HG02884 (cell line): ENCODE measurements around the gene NT5DC3.
"Not testable (repeated sequence)": the region's sequence is repeated elsewhere in the genome, so short reads cannot be mapped to it uniquely, and the experiment has no call there.

Experiments
- ATAC-seq: cut with Tn5 transposase; IDR thresholded peaks from one replicate; pipeline ENCODE4 v1.9.1; 2021; ENCODE audit warnings: mild to moderate bottlenecking, moderate library complexity; ENCODE audit not compliant: unreplicated experiment

NT5DC3 gene

DNA sequence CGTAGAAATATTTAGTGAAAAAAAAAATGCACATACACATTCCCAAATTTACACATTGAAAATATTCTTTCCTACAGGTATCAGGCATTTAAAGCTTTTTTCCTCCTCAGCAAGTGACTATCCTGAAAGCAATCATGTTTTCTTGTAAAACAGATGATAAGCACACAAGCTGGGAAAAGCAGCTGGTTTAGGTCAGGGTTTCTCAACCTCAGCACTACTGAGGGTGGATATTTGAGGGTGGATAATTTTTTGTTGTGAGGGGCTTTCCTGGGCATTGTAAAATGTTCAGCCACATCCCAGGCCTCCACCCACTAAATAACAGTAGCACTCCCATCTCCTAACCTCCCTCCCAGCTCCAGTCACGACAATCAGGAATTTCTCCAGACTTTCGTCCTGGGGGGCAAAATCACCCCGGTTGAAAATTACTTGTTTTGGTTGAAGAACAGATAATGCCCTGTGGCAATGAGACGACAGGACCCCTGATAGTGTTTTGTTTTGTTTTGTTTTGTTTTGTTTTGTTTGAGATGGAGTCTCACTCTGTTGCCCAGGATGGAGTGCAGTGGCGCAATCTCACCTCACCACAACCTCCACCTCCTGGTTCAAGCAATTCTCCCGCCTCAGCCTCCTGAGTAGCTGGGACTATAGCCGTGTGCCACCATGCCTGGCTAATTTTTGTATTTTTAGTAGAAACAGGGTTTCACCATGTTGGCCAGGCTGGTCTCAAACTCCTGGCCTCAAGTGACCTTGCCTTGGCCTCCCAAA is 15.0 kb upstream of the NT5DC3 start:
- no peak for ATAC-seq

DNA sequence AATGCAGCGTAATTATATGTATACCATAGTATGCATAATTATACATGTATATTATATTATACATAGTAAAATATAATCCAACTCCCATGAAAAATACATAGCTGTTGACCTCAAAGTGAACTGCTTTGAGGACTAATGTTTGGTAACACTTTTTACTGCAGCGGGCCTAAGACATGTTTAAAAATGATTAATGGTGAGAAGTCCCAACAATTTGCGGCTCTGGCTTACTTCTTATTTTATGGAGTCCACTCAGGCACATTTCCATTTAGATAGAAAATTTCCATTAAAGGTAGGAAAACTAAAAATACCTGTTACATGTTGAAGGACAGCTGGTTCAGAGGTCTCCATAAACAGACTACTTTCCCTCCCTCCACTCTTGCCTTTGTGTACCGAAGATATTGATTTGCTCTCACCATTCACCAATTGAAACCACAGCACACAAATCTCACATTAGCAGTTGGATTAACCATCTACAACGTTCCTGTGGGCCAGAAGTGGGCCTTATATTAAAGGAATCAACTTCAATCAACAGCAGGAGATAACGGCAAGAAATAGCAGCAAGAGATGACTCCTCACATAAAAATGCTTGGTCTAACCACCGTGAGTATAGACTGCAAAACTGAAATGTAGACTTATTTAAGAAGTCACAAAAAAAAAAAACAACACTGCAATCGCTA is 14.1 kb upstream of the NT5DC3 start:
- ATAC-seq = no peak

DNA sequence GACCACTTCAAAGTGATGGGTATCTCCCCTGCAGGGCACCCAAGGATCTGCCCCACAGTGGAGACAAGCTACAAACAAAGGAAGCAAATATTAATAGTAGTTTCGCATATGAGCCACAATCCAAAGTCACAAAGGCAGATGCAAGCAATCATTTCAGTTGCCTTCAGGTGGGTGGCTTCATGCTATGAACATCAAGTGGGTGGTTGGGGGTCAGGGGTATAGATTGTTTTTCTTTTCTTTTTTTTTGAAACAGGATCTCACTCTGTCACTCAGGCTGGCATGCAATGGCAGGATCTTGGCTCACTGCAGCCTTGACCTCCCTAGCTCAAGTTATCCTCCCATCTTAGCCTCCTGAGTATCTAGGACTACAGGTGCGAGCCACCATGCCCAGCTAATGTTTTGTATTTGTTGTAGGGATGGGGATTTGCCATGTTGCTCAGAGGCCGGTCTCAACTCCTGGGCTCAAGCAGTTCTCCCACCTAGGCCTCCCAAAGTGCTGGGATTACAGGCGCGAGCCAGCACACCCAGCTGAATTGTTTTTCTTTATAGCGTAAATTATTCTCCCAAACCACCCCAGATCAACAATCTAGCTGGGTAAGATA is 13.4 kb upstream of the NT5DC3 start:
- no peak for ATAC-seq

DNA sequence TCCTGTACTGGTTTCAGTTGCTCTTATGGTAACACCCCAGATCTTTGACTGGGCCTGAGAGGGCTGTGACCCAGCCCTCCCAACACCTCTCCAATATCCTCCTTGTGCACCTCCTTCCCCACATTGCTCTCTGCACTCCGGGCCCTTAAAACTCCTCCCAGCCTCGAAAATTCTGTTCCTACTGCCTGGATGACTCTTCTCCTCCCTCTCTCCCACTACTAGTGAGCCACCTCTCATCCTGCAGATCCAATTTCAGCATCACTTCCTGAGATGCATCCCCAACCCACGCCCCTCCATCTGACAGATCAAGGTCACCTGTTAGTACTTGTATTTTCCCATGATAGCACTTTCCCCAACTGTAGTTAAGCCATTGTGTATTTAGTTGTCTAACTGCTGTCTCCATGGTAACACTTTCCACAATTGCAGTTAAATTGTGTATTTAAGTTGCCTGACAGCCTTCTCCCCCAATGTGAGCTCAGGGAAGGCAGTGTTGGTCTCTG is 11.5 kb upstream of the NT5DC3 start:
- no peak for ATAC-seq

- no peak for ATAC-seq
These were observed 10.1 kb upstream of the NT5DC3 start for GRCh38 chr12:103851127-103851526.

DNA sequence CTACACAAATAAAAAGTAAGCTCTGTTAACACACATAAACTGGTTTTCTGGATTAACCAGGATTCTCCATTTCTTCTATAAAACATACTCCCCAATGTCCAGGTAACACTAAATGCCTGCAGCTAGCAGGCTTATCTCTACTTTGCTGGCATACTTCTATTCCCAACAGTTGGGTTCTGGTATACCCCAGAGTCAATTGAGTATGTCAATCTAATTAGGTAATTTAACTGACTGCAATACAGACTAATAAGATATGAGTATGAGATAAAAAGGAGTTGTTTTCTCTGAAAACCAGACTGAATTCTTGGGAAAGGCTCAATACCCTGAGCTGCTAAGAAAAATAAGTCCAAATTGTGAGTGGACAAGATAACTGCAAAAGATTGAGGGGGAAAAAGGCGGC is 9.4 kb upstream of the NT5DC3 start:
- no peak for ATAC-seq

GRCh38 chr12:103848917-103849491 is 8.0 kb upstream of the NT5DC3 start:
- ATAC-seq = no peak

DNA sequence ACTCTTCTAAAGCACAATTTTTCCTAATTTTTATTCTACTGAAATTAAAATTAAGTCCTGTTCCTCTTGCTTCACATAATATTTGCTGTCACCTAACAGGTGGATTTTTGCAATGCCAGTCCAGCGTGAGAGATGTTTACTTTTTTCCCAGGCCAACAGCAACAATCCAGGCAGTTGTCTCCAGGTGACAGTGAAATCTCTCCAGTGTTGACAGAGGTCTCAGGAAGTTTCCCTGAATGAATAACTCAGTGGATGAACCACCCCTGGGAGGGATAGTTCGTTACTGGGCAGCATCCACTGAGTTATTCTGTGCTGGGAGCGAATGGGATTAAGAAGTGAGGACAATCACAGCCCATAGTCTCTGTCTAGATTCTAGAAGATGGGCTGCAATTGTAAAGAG is 7.1 kb upstream of the NT5DC3 start:
- ATAC-seq = no peak

DNA sequence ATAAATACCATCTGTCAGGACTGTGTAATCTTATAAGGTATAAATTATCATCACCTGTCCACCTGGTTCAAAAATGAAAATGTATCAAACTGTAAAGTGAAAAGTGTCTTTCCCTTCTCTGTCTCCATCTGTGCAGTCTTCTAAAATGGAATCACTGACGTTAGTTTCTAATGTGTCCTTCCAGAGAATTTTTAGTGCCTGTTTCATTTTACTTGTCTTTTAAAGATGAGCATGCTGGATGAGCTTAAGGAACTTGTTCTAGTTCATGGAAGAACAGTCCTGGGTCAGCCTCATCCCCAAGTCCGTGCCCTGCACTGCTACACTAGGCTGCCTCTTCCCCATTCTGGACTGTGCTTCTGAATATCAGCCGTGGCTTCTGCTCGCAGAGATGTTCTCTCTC is 5.4 kb upstream of the NT5DC3 start:
- no peak for ATAC-seq

GRCh38 chr12:103844305-103844704 is 3.3 kb upstream of the NT5DC3 start:
- no peak for ATAC-seq

- peak; percentile 19 for ATAC-seq
These were observed 903 bp upstream of the NT5DC3 start for GRCh38 chr12:103841690-103842584.

DNA sequence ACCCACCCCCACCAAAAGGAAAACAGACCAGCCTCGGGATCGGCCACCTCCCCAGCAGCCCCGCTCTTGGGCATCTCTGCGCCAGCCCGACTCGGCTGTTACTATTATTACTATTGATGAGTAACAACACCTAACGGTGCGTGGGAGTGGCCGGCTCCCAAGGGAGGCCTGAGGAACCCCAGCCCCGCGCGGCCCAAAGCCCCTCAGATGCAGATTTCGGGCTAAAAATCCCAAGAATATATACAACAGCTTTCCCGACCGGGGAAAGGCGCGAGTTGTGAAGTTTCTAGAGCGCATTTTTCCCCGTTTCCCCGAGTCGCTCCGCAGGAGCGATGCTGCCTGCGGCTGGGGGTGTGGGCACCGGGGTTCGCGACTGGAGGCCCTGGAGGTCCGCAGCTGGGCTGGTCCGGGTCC is 565 bp downstream of the NT5DC3 start:
- ATAC-seq = peak; percentile 39

GRCh38 chr12:103839609-103840461 is 1.2 kb downstream of the NT5DC3 start:
- no peak for ATAC-seq

DNA sequence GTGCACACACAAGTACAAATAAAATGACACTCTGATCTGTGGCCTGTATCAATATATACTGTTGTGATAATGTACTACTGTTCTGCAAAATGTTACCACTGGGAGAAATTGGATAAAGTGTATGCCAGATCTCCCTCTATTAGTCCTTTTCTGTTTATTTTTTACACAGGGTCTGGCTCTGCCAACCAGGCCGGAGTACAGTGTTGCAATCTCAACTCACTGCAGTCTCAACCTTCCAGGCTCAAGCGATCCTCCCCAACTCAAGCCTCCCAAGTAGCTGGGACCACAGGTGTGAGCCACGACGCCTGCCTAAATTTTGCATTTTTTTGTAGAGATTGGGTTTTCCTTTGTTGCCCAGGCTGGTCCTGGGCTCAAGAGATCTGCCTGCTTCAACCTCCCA is 1.9 kb downstream of the NT5DC3 start:
- no peak for ATAC-seq

- no peak for ATAC-seq
These were observed 2.6 kb downstream of the NT5DC3 start for GRCh38 chr12:103838254-103838914.

- no peak for ATAC-seq
These were observed 4.7 kb downstream of the NT5DC3 start for GRCh38 chr12:103836345-103836744.

GRCh38 chr12:103835747-103836335 is 5.2 kb downstream of the NT5DC3 start:
- ATAC-seq = not testable (repeated sequence)

- no peak for ATAC-seq
These were observed 6.1 kb downstream of the NT5DC3 start for GRCh38 chr12:103834942-103835341.

GRCh38 chr12:103833891-103834290 is 7.1 kb downstream of the NT5DC3 start:
- ATAC-seq = no peak
